Activated CD4-positive, alpha-beta T cell treated with anti-CD3 and anti-CD28 coated beads for 4 hours (primary cell): ENCODE results near the gene FRMPD3.

ENCODE experiments used
- DNase-seq, 2 donors: peaks; one replicate each; pipeline ENCODE4 v3.0.0-alpha.2; 2020

The FRMPD3 gene

GRCh38 chrX:107482046-107482445 is 32.6 kb downstream of the FRMPD3 start:
- DNase-seq: no peak

GRCh38 chrX:107484002-107484726 is 34.7 kb downstream of the FRMPD3 start:
- no peak for DNase-seq

- no peak for DNase-seq
Observed at GRCh38 chrX:107485013-107485412, 35.6 kb downstream of the FRMPD3 start.

- no peak for DNase-seq
Observed at GRCh38 chrX:107493141-107493540, 43.7 kb downstream of the FRMPD3 start.

GRCh38 chrX:107496786-107497185 is 47.3 kb downstream of the FRMPD3 start:
- no peak for DNase-seq
